Suppressor macrophage treated with lipopolysaccharide for 4 hours (primary cell): Measurements from ENCODE around the gene CTBP2.

Experiments
- DNase-seq: peaks from one replicate; pipeline ENCODE4 v3.0.0-alpha.2; 2020

Gene CTBP2

DNA sequence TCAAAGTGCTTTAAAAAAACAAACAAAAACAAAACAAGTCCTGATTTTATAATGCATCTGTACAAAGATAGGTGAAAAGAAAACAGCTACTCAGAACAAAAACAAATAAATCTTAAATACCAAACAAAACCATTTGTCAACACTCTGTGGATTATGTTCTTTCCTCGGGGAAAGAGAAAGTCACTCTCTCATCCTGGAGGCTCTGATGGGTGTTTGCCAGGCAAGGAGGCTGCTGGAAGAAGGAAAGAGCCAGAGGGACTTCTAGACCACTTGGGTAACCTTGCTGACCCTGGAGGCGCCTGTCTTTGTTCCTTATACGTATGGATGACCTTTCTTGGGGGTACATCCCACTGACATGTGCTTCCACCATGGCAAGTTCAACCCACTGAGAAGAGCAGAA lies 125.7 kb downstream of the CTBP2 start:
- no peak for DNase-seq

DNA sequence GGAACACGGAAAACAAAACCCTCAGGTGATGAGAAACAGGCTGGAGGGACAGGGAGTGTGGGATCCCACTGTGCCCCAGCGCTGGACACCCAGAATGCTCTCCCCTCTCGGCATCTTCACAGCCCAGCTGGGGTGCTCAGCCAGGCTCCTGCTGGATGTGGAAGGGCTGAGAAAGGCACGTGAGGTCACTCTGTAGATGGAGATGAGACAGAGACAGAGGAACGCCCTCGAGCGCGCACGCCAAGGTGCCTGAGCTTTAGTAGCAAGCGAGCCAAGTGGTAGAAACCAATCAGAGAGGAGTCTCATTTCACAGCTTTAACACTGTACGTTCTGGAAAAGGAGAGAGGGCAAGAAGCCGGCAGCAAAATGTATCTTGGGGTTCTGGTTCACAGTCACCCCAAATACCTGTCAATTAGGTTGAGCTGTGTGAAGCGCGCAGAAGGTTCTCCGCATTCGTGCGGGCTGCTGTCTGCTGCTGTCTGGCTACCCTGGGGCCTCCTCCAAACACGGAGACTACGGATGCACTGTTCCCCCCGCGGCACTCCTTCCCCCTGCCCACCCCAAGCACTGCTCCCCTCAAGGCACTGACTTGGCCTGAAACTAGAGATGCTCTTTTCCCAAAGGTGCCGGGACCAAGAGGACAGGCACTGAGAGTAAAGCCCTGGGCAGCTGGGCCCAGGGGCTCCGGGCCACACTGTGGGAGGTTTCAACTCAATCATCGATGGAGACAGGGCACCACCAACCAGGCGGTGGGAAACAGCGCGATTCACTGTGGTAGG lies 127.0 kb downstream of the CTBP2 start:
- DNase-seq, result no peak

DNA sequence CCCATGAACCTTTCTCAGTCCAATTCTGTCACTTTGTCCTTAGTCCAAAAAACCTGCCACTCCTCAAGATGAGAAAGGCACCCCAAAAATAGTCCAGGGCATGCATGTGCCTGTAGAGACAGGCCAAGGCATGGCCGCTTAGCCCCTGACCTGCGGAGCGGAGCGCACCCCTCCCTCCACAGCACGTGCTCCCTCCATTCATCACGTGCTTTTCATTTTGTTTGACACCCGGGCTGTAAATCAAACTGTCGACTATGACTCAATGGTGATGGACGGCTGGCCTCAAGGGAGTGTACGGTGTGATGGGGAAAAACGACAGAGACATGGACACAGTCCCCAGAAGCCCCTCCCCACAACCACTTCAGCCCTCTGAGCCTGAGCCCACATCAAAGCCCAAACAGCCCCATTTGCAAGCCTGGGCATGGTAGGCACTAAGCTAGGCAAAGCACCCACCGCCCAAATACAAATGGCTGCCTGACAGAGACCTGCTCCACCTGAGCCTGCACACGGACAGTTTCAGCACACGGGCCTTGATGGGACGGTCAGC lies 127.8 kb downstream of the CTBP2 start:
- no peak for DNase-seq

DNA sequence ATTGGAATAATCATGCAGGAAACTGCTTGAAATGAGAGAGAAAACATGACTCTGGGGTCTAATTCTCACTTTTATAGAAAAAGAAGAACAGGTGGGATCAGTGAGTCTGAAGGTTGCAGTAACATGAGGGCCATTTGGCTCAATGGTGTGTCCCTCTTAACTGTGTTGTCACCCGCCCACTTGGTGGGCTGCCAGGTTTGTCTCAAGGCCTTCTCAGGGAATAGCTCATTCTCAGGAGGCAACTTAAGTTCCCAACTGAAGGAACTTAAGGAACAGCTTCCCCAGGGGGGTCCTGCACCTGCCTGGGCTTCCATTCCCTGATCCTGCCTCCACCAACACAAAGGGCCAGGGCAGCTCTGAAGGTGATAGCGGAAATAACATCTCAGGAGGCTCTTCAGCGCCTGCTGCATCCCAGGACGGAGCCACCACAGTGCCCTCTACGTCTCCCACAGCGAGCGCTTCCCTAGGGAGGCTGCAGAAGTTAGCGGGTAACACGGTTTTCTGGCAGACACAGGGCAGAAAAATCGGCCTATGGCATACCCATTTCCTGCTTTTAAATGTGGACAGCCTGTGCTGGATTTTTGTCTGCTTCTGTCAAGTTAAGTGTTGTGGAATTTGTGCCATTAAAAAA lies 129.7 kb downstream of the CTBP2 start:
- DNase-seq, result no peak

DNA sequence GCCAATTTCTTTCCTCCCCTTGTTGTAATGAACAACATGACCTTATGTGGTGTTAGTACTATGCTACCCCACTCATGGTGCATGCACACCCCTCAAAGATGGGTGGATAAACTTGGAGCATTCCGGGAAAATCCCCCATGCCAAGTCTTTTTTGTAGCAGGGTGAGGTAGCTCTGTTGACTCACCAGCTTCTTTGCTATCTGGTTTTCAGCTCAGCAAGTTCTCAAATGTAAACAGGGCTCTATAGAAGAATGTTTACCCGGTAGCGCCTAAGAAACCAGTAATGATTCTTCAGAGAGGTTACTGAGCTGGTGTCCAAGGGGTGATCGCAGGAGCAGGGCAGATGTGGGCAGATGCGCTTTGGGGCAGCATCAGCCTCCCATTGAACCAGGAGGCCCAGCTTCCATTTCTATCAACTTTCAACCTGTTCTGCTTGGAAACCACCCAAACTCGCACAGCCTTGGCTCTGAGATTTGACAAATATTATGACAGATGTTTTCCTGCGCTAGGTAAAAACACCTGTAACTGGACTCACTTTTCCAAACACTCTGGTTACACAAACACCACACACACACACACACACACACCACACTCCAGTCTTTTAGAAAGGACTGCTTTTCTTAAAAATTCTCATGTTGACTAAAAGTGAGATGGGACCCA lies 130.7 kb downstream of the CTBP2 start:
- DNase-seq, result no peak

DNA sequence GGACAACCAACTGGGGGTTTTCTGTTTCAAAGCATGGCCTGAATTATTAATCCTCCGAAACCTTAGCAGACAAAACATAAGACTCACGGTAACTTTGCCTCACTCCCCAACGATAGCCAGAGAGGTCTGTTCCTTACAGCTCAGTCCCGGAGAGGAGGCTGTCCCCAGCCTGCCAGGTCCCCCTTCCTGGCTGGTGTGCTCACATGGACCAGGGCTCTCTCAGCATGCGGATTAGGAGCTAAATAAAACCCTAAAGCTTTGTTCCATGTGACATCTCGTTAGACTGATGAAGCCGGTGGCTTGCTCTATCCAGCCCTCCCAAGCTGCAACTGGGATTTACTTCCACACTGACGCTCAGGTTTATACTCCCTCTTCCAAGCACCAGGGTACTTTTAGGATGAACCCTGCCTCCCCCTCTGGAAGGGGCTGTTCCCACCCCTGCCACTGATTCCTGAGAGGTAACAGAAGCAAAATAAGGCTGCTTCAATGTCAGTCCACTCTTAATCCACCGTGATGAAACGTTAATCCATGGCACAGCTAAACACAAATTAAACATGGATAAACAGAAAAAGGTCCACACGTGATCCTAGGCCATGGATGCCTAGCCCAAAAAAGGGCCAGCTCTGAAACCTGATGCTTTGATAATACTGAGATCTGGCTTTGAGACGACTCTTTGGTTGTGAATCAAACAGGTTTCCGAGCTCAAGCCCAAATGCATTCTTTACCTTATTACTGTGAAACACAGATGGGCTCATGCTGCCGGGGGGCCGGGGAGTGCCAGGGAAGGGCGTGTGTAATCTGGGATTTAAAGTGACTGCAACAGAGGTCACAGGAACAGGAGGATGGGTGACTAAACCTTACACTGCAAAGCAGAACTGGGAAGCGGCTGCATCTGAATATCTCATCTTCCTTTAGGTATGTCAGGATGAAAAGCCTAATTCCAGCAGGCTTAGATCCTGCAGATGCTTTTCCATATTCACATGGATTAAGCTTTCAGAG lies 132.2 kb downstream of the CTBP2 start:
- no peak for DNase-seq

DNA sequence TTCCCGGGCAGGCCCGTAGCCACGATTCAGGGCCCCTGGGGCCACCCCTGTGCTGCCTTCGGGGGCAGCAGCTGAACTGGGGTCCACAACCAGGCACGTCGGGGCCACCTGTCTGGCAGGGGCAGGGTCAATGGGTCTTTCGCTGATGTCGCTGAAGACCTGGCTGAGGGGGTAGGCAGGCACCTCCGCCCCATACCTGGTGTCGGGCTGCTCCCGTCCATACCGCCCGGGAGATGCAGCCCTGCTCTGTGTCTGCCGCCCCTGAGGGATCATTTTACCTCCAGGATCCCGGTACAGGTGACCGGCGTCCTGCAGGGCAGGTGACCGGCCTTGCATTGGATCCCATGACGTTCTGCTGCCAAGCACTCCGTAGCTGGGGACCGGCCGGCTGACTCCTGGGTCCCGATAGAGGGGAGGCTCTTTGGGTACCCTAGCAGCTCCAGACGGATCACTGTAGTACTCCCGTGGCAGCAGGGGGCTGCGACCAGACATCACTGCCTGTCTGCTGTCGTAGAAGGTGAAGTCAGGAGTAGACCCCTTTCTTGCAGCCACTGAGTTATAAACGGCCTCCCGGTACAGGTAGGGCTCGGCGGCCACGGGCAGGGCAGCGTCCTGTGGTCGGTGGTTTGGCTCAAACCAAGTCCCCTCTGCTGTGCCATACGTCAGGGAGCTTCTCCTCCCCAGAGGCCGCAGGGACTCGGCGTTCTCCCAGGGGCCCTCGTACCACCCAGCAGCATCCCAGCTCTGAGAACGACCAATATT lies 133.2 kb downstream of the CTBP2 start:
- no peak for DNase-seq

DNA sequence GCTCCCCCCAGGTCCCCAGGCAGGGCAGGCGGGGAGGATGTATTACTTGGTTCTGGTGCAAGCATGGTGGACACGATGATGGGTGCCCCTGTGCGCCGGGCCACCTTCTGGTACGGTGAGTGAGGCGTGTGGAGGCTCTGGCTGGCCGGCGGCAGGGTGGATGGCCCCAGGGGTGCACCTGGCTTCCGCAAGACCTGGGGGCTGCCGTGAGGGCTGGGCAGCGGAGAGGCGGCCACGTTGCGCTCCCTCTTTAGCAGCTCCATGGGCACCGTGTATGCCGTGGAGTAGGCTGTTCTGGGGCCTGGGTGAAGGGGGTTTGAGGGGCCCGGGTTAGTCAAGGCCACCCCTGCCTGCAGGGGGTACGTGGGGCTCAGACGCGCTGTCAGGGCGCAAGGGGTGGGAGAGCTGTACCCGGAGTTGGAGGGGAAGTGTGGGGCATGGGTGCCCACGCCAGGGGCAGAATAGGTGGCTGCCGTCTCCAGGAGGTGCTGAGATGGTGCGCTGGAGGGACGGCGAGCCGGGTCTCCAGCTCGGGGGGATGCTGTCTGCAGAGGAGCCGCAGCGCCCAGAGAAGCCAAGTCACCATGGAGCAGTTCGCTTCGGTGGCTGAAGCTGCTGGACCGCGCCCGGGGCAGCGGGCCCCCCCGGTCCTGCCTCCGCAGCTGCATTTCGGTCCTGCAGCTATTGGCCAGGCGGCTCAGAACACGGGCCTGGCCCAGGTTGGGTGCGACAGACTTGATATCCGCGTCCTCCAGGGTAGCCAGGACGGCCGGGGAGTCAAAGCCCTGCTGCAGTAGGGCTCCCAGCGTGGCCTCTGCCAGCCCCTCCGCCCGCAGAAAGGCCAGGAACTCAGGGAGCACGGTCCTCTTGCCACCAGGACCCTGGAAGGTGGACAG lies 134.1 kb downstream of the CTBP2 start:
- DNase-seq, result no peak

DNA sequence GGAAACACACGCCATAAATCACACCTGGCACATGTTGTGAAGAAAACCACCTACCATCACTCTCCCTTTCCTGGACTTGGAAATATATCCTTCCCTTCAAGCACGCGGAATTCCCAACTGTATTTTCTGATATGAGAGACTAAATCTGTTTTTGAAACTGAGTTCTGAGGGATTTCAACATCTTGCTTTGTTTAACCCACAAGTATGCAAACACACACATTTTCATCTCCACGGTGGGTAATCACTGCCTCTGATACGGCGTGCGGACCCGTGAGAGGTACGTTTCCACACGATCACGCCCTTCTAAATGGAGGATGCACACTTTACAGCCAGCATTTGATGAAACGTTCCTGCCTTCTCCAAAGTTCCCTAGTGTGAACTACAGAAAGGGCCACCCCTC lies 135.0 kb downstream of the CTBP2 start:
- DNase-seq, result no peak

DNA sequence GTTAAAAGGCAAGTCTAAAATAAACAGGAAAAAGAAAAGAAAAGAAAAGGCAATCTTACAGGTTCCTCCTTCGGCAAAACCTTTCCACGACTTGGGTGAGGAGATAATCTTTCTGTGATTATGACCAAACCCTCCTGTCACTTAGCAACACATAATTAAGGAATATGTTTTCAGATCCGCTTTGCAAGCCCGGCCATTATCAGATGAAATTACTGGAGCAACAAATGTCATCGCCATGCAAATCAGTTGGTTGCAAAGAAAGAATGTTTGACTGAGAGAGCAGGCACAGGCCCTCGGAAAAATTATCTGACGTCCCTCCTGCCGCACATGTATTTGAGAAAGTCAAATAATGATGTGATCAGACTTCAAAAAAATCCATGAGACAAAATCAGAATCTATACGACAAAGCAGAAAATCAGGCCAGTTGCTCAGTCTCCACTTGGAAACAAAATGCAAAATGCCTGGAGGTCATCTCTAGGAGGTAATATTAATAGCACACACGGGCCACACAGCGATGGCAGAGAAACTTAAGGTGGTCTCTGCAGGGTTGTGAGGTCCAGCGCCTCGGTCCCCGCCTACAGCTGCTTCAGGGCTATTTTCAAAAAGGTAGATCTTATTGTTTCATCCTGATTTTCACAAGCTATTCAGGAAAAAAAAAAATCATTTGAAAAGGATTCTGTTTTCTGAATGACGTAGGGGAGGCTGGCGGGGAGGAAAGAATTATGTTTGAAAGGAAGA lies 135.7 kb downstream of the CTBP2 start:
- DNase-seq, result no peak

DNA sequence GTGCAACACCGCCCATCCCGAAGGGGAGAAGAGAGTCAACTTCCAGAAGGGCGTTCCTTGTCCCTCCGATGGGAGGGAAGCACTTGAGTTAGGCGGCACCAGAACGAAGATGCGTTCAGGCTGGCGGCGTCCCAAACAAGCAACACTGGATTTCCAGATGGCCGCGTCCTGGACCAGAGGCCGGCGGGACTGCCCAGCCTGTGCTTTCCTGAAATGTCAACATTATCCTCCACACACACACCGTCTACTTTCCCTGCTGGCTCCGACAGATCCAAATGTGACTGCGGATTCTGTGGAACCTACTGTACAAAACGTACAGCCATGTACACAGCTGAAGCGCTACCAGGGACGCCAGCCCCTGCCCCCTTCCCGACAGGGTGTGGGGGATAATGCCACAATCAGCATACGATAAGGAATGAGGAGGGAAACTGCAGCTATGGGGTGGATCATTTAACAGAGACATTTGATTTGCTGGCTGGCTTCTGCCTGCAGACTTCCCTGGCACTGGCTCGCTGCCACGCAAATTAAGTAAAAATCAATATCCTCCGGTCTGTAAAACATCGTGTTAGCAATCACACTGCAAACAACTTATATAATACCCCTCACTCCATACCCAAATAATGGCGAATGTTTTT lies 136.4 kb downstream of the CTBP2 start:
- no peak for DNase-seq

DNA sequence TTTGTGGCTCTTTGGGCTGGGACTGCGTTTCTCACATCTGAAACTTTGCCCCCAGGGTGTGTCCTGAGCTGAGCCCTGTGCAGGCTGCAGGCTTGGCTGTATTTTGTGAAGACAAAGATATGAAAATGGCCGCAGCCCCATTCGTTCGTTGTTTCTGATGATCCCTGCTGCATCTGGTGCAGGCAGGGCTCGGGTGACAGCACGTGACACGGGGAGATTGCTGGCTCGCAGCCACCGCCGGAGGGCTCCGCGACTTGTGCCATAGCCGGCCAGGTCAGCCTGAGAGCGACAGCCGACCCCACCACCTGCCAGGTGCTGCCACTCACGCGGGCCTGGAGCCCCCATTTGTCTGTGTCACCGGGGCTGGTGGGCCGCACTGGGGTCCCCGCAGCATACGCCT lies 137.1 kb downstream of the CTBP2 start:
- DNase-seq, result no peak

DNA sequence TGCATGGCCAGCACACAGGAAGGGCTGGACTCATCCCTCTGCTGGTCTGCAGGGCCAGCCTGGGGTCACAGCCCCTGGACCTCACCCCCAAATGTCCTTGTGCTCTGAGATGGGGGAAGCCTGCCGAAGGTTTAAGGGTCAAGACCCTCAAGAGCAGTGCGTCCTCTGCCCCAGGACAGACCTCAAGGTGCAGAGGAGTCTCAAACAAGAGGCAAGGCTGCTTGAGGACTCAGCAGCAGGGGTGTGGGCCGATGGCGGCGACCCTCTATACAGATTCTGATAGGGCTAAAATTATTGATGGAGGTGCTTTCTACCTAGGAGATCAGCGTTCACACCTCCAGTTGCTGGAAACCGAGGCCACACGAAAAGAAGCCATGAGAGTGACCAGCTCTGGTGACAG lies 137.7 kb downstream of the CTBP2 start:
- DNase-seq, result no peak

DNA sequence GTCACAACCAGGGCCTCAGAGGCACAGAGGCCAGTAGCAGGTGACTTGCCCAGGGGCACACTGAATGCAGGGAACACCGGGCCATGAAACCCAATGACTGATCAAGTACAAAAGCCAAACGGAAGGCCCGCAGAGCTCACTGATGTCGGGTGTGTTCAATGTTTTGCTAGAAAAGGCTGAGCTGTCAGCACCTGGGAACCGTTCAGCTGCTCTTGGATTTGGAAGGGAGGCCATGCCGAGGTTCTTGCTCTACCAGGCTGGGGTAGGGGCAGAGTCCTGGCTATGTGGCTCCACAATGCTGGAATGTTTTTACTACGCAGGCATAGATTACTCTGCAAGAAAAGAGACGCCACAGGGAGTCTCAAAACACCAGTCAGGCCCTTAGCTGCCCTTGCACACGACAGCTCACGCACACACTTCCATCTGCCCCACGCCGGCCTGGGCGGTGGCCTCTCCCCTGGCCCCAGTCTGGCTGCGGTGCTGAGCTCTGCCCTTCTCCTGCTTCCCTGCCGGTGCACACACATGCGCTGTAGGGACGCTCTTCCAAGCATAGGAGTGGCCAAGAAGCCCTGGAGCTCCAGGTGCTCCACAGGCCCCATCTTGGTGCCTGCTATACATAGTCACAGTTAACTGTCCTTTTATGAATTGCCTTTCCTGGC lies 138.5 kb downstream of the CTBP2 start:
- no peak for DNase-seq

DNA sequence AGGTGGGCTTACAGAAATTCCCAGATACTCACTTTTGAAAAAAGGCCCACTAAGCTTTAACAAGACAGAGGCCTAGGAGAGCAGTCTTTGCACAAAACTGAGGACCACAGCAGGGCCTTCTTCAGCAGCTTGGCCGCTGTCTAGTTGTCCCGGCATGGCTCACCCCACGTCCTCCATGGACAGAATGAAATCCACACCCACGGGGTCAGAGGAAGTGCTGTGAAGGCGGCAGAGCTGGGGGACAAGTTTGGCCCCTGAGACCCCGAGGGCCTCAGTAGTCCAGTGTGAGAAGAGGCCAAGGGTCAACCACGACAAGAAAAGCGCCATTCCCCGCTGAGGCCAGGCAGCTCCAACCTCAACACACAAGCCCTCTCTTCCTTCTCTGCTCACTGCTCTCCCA lies 139.5 kb downstream of the CTBP2 start:
- no peak for DNase-seq

DNA sequence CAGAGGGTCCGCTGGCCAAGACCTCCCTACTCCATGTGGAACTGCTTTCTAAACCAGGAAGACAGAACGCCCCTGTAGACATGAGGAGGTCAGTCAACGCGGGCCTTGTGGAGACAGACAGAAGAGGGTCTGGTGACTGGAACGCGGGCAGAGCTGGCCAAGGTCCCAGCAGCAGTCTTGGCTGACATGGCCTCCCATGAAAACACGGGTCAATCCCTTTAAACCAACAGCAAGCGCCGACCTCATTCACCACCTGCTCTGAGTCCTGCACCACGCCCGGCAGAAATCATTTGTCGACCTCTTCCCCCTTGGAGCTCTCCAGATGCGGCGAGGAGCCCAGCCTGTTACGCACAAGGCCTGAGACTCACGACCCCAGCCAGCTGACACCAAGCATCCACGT lies 140.0 kb downstream of the CTBP2 start:
- no peak for DNase-seq

DNA sequence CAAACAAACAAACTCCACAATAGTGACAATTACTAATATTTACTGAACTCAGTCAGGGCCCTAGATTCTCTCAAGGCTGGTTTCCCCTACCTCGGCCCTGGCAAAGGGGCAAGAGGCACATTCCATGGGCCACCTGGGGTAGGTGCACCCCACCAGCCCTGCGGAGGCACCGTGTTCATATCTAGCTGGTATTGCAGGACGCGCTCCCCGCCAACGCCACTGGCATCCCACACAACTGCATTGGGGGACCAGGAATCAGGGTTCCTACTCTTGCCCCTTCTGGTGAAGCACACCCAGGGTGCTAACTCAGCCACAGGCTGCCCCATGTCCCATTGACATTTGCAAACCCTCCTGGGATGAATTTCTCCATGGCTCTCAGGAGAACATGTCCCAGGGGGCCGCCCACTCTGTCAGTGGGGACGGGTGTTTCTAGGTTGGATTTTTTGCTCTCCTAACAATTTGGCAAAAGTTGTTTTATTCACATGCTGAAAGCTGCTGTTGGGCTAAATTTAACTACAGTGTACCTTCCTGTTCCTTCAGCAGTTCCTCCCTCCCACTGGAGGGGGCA lies 141.7 kb downstream of the CTBP2 start:
- DNase-seq, result no peak

DNA sequence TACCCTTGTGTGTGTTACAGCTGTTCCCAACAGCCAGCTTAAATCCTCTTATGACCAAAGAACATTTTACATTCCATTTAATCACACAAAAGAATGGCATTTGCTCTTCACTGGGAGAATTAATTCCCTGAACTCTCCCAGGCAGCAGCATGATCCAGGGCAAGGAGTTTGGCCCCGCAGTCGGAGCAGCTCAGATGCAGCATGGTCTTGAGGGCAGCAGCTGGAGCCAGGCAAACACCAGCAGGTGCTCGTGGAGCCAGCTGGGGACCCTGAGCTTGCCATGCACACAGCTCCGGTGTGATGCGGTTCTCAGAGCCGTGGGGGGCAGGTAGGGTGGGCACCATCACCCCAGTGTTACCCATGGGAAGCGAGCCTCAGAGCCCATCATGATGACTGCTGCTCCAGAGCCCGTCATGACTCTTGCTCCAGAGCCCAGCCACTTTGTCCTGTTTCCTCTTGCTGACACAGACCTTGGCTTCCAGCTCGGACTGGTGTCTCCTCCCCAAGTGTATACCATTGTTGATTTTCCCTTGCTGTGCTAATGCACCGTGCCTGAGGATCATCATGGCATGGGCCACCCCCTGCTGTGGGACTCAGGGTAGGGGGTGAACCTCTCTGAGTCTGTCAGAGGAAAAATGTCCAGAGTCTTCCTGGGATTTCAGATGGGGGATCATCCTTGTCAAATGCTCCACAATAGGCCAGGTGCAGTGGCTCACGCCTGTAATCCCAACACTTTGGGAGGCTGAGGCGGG lies 142.6 kb downstream of the CTBP2 start:
- DNase-seq, result no peak
